HCT116 (cell line): ENCODE measurements around the gene FCF1. TPM values are rescaled to one million over a fixed set of nuclear protein-coding genes. Genes with fewer than 3 reads are reported as not detected.

Experiments
- ATAC-seq: fragments of 200-7000 bp; cut with Tn5 transposase; 2 replicates; pipeline ENCODE4 v1.9.1; 2020; ENCODE audit warnings: mild to moderate bottlenecking, moderate library complexity
- BruUV-seq: library from RNA; stranded (reverse); fragments of 400-500 nt; replicated peaks from 2 replicates; lab custom pipeline; 2021; lab: Mats Ljungman, UMichigan
- CTCF ChIA-PET: fragments of 300-600 bp; sonication (Branson Sonifier 250); formaldehyde crosslinking; loops from one replicate; lab custom pipeline; 2021; ENCODE audit warnings: antibody characterized with exemption; lab: Charles Lee
- POLR2A ChIA-PET: fragments of 300-600, 350-600 bp; sonication (Branson Sonifier 250); formaldehyde crosslinking; loops from one replicate; lab custom pipeline; 2021; ENCODE audit warnings: antibody characterized with exemption; lab: Charles Lee
- RAD21 ChIA-PET, 2 experiments: fragments of 300-600 bp; sonication (Branson Sonifier 250); formaldehyde crosslinking; loops; one replicate each; lab custom pipeline; 2023; ENCODE audit warnings: low total read pairs in 2 of 2; ENCODE audit not compliant: uncharacterized antibody in 2 of 2, unreplicated experiment in 2 of 2, low non-redundant PET in 1 of 2; lab: Charles Lee
- DNase-seq: peaks from one replicate; pipeline ENCODE4 v3.0.0-alpha.2; 2010; ENCODE audit warnings: low read depth, low spot score
- H2AFZ ChIP-seq: fragments of 200-600 bp; shearing (Covaris generic), sonication (generic); 2 replicates; pipeline ENCODE4 v1.6.1; 2017; ENCODE audit warnings: low read depth, mixed run types, mixed read lengths, antibody characterized with exemption, low read length; ENCODE audit not compliant: poor library complexity, severe bottlenecking
- H3K27ac ChIP-seq: 2 replicates; pipeline ENCODE4 v1.5.1; 2012; ENCODE audit warnings: low read depth, low read length
- H3K27me3 ChIP-seq: fragments of 200-600 bp; sonication (generic); 2 replicates; pipeline ENCODE4 v1.6.1; 2016; ENCODE audit warnings: mixed run types, low read length, mixed read lengths; ENCODE audit not compliant: insufficient read depth
- H3K36me3 ChIP-seq, 2 experiments: fragments of 200-500 bp in 1 of 2; fragments of 200-600 bp in 1 of 2; sonication (Bioruptor generic) in 1 of 2; sonication (generic) in 1 of 2; 2 replicates each; pipeline versions ENCODE4 v1.5.1 to v1.6.1; 2014 to 2016; ENCODE audit warnings: low read length in 2 of 2, inconsistent platforms in 1 of 2, mixed read lengths in 1 of 2, mixed run types in 1 of 2; ENCODE audit not compliant: insufficient read depth in 2 of 2, control insufficient read depth in 1 of 2
- H3K4me1 ChIP-seq, 2 experiments: fragments of 200-600 bp in 1 of 2; sonication (generic) in 1 of 2; 2 replicates each; pipeline versions ENCODE4 v1.5.1 to v1.6.1; 2012 to 2017; ENCODE audit warnings: low read length in 2 of 2, inconsistent platforms in 1 of 2, mild to moderate bottlenecking in 1 of 2, mixed read lengths in 1 of 2, mixed run types in 1 of 2, moderate library complexity in 1 of 2; ENCODE audit not compliant: insufficient read depth in 2 of 2, control insufficient read depth in 1 of 2
- H3K4me2 ChIP-seq: fragments of 200-600 bp; sonication (generic); 2 replicates; pipeline ENCODE4 v1.6.1; 2017; ENCODE audit warnings: mixed run types, low read length, mixed read lengths
- H3K4me3 ChIP-seq, 2 experiments: fragments of 200-600 bp in 1 of 2; sonication (generic) in 1 of 2; replicated peaks in 1 of 2; 2 replicates each; pipeline ENCODE4 v1.5.1; 2011 to 2016; ENCODE audit warnings: low read length in 2 of 2, control low read depth in 1 of 2, low read depth in 1 of 2, mild to moderate bottlenecking in 1 of 2, mixed read lengths in 1 of 2, mixed run types in 1 of 2
- H3K79me2 ChIP-seq: fragments of 200-600 bp; sonication (generic); 2 replicates; pipeline ENCODE4 v1.6.1; 2017; ENCODE audit warnings: mild to moderate bottlenecking, mixed run types, low read length, moderate library complexity, mixed read lengths; ENCODE audit not compliant: insufficient read depth
- H3K9ac ChIP-seq: fragments of 200-600 bp; sonication (generic); 2 replicates; pipeline ENCODE4 v1.6.1; 2016; ENCODE audit warnings: low read length, mixed read lengths
- H3K9me2 ChIP-seq: fragments of 200-600 bp; sonication (generic), shearing (Covaris generic); 2 replicates; pipeline ENCODE4 v1.6.1; 2017; ENCODE audit warnings: mixed run types, mild to moderate bottlenecking, moderate library complexity; ENCODE audit not compliant: insufficient read depth
- H3K9me3 ChIP-seq, 2 experiments: fragments of 200-500 bp in 1 of 2; fragments of 200-600 bp in 1 of 2; sonication (Bioruptor generic) in 1 of 2; sonication (generic) in 1 of 2; 2 replicates each; pipeline ENCODE4 v1.6.1; 2014 to 2017; ENCODE audit warnings: low read length in 2 of 2, mixed read lengths in 2 of 2, inconsistent platforms in 1 of 2, low read depth in 1 of 2, mild to moderate bottlenecking in 1 of 2, mixed run types in 1 of 2, moderate library complexity in 1 of 2; ENCODE audit not compliant: control insufficient read depth in 1 of 2, insufficient read depth in 1 of 2
- H4K20me1 ChIP-seq: fragments of 200-600 bp; sonication (generic), shearing (Covaris generic); 2 replicates; pipeline ENCODE4 v1.6.1; 2017; ENCODE audit warnings: mixed run types, mild to moderate bottlenecking, moderate library complexity; ENCODE audit not compliant: insufficient read depth
- ATF3 ChIP-seq: IDR thresholded peaks from 2 replicates; pipeline ENCODE4 v1.6.1; 2012
- CBX3 ChIP-seq: IDR thresholded peaks from 2 replicates; pipeline ENCODE4 v1.6.1; 2012; ENCODE audit warnings: low read depth
- ELF1 ChIP-seq: IDR thresholded peaks from 2 replicates; pipeline ENCODE4 v1.6.1; 2012; ENCODE audit warnings: low read depth, borderline replicate concordance
- EZH2 ChIP-seq: fragments of 200-600 bp; sonication (generic); IDR thresholded peaks from 2 replicates; pipeline ENCODE4 v1.6.1; 2017; ENCODE audit warnings: antibody characterized with exemption, mixed run types
- EZH2phosphoT487 ChIP-seq: fragments of 200-600 bp; IDR thresholded peaks from 2 replicates; pipeline ENCODE4 v1.6.1; 2018; ENCODE audit warnings: antibody characterized with exemption, borderline replicate concordance
- JUND ChIP-seq: IDR thresholded peaks from 2 replicates; pipeline ENCODE4 v1.6.1; 2012
- MAX ChIP-seq: IDR thresholded peaks from 2 replicates; pipeline ENCODE4 v1.6.1; 2012
- POLR2AphosphoS5 ChIP-seq: IDR thresholded peaks from 2 replicates; pipeline ENCODE4 v1.6.1; 2011; ENCODE audit warnings: mild to moderate bottlenecking, low read depth, low read length, moderate library complexity
- RAD21 ChIP-seq: IDR thresholded peaks from 2 replicates; pipeline ENCODE4 v1.6.1; 2012; ENCODE audit warnings: low read depth, mild to moderate bottlenecking
- REST ChIP-seq: IDR thresholded peaks from 2 replicates; pipeline ENCODE4 v1.6.1; 2012; ENCODE audit warnings: low read depth
- SIN3A ChIP-seq: IDR thresholded peaks from 2 replicates; pipeline ENCODE4 v1.6.1; 2012; ENCODE audit warnings: low read depth
- TCF7L2 ChIP-seq: IDR thresholded peaks from 2 replicates; pipeline ENCODE4 v1.7.0; 2011; ENCODE audit warnings: borderline replicate concordance, inconsistent platforms; ENCODE audit not compliant: insufficient read depth, insufficient read length; ENCODE audit errors: extremely low read depth
- YY1 ChIP-seq: IDR thresholded peaks from 2 replicates; pipeline ENCODE4 v1.6.1; 2011; ENCODE audit warnings: low read length, low read depth, moderate library complexity, mild to moderate bottlenecking; ENCODE audit not compliant: insufficient replicate concordance; ENCODE audit errors: extremely low read depth
- ZBTB33 ChIP-seq: IDR thresholded peaks from 2 replicates; pipeline ENCODE4 v1.6.1; 2011; ENCODE audit warnings: mild to moderate bottlenecking, low read length, moderate library complexity; ENCODE audit not compliant: insufficient replicate concordance; ENCODE audit errors: extremely low read depth
- ZFX ChIP-seq: fragments of 450-650 bp; IDR thresholded peaks from 2 replicates; pipeline ENCODE4 v1.6.1; 2017
- intact Hi-C: fragments of 100-400 bp; cut with micrococcal nuclease; formaldehyde crosslinking; loops from 2 replicates; pipeline ENCODE4 v1.10.0; 2022
- total RNA-seq: library from RNA; stranded (reverse); gene quantifications from one replicate; pipeline ENCODE4 v1.2.1, GENCODE V29; 2021; ENCODE audit not compliant: unreplicated experiment

FCF1 gene
- total RNA-seq, 1 experiment from 2014 or later, result 69.0 TPM

GRCh38 chr14:74673768-74674167, 39.2 kb upstream of the FCF1 start:
- CTCF ChIA-PET, result no interaction called here
- RAD21 ChIA-PET, result no interaction called here
- Histone ChIP-seq H3K27me3 (no peaks in the 10 kb centered on the region), H3K4me2 (no peak overlapping the region), H2AFZ (no peak overlapping the region), H3K9me3 (no peaks in the 10 kb centered on the region), H3K79me2 (no peaks in the 10 kb centered on the region), H3K27ac (no peak overlapping the region), H3K9me2 (no peaks in the 10 kb centered on the region), H3K9ac (no peak overlapping the region), H3K36me3 (peaks cover 31 to 48% of the 10 kb centered on the region in 2 experiments; a peak in 3 of 4 replicates), H3K4me1 (no peaks in the 10 kb centered on the region), H3K4me3 (no peak overlapping the region), H4K20me1 (no peaks in the 10 kb centered on the region)
- POLR2A ChIA-PET, result no interaction called here
- ATAC-seq, result no peak
- no peak for DNase-seq
- TF ChIP-seq EZH2, result no peak
- no peak for TF ChIP-seq ZBTB33
- no peak for TF ChIP-seq EZH2phosphoT487
- TF ChIP-seq POLR2AphosphoS5, result no peak
- TF ChIP-seq SIN3A, result no peak
- TF ChIP-seq CBX3, result no peak
- TF ChIP-seq TCF7L2, result no peak
- TF ChIP-seq ELF1, result no peak
- no peak for TF ChIP-seq RAD21
- TF ChIP-seq REST, result no peak
- no peak for TF ChIP-seq JUND
- TF ChIP-seq ZFX, result no peak
- no peak for TF ChIP-seq YY1
- TF ChIP-seq ATF3, result no peak
- no peak for TF ChIP-seq MAX
- no TSS peak for BruUV-seq
- intact Hi-C loops, result no loop called here
